Tibial nerve (tissue), 3 donors: ENCODE data around the gene TMEM53.

ENCODE experiments used
- POLR2A ChIP-seq, 2 donors: fragments of 450-650 bp; IDR thresholded peaks; one replicate each; pipeline ENCODE4 v1.6.1; 2017; ENCODE audit warnings: antibody characterized with exemption in 2 of 2, mild to moderate bottlenecking in 2 of 2, moderate library complexity in 2 of 2
- TF ChIP-seq, protein P1 (sequence below), 5 experiments: fragments of 200-600 bp in 3 of 5; fragments of 450-650 bp in 2 of 5; sonication (generic) in 3 of 5; IDR thresholded peaks; one replicate each; pipeline ENCODE4 v1.5.1; 2016 to 2019; ENCODE audit warnings: antibody characterized with exemption in 5 of 5, mild to moderate bottlenecking in 3 of 5, moderate library complexity in 2 of 5

GRCh38 chr1:44648529-44649250 is 25.6 kb downstream of the TMEM53 start:
- TF ChIP-seq, protein P1, sequence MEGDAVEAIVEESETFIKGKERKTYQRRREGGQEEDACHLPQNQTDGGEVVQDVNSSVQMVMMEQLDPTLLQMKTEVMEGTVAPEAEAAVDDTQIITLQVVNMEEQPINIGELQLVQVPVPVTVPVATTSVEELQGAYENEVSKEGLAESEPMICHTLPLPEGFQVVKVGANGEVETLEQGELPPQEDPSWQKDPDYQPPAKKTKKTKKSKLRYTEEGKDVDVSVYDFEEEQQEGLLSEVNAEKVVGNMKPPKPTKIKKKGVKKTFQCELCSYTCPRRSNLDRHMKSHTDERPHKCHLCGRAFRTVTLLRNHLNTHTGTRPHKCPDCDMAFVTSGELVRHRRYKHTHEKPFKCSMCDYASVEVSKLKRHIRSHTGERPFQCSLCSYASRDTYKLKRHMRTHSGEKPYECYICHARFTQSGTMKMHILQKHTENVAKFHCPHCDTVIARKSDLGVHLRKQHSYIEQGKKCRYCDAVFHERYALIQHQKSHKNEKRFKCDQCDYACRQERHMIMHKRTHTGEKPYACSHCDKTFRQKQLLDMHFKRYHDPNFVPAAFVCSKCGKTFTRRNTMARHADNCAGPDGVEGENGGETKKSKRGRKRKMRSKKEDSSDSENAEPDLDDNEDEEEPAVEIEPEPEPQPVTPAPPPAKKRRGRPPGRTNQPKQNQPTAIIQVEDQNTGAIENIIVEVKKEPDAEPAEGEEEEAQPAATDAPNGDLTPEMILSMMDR (IDR thresholded peaks at IDR 0.05), result no peak
- TF ChIP-seq POLR2A (IDR thresholded peaks at IDR 0.05), result no peak
